Measurements from ENCODE around the gene PALS1. TPM values are rescaled to one million over a fixed set of nuclear protein-coding genes. Genes with fewer than 3 reads are reported as not detected.
A peak's percentile ranks its signal among the peaks of the same experiment; 100 is the strongest.

The PALS1 gene
- total RNA-seq, 1 donor from 2014 or later, result 26.1 TPM

DNA sequence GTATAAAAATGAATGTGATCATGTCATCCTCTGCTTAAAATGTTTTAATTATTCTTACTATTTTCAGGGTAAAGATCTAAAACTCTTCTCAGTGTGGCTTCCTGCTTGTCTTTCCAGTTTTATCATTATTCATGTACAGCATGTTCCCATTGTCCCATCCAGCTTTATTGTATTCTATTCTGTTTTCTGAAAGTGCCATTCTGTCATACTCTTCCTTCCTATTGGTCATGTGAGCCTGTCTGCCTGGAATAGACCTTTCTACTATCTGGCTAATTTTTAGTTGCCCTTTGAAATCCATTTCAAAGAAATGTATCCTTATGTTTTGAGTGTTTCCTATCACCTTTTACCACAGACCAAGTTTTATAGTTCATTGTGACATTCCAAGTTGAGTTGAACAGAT is 34.9 kb downstream of the PALS1 start:
- Mint-ChIP-seq H3K9me3 (no peaks in the 10 kb centered on the region), H3K27me3 (no peaks in the 10 kb centered on the region), H3K36me3 (peaks cover 32% of the 10 kb centered on the region), H3K27ac (no peak overlapping the region), H3K4me1 (ENCODE audit: unreplicated experiment) (peaks cover 6% of the 10 kb centered on the region), H3K4me3 (no peak overlapping the region)
- no peak for TF ChIP-seq CTCF (conservative IDR thresholded peaks at IDR 0.05)
- DNase-seq (ENCODE audit: extremely low spot score, unreplicated experiment), result no peak

GRCh38 chr14:67280506-67280905 is 39.3 kb downstream of the PALS1 start:
- no peak for TF ChIP-seq CTCF (conservative IDR thresholded peaks at IDR 0.05)
- Mint-ChIP-seq H3K9me3 (no peaks in the 10 kb centered on the region), H3K4me1 (ENCODE audit: unreplicated experiment) (peaks cover 6% of the 10 kb centered on the region), H3K27ac (no peak overlapping the region), H3K36me3 (peaks cover 15% of the 10 kb centered on the region), H3K27me3 (no peaks in the 10 kb centered on the region), H3K4me3 (no peak overlapping the region)
- DNase-seq (ENCODE audit: extremely low spot score, unreplicated experiment), result no peak

DNA sequence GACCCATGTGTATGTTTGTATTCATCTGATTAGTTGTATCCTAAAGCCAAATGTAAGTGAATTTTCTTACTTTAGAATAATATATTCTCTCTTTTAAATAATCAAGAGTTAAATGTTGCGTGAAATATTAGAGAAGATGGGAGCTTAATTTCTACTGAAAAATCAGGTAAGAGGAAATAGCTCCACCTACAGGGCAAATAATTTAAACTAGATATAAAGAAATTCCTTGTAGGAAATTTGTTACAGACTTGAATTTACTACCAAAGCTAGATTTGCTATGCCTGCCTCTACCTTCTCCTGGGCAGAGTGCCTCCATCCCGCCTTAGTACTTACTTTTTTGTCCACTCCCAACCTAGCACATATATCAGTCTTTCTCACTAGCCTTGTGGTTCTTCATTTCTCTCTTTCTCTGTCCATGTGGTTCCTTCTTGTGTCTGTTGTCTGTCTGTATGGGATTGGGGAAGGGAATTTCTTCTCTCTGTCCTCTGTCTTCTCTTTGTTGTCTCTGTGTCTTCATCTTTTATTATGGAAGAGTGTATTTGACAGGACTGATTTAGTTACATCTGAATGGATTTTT is 44.7 kb downstream of the PALS1 start:
- no peak for DNase-seq (ENCODE audit: extremely low spot score, unreplicated experiment)
- no peak overlapping the region for H3K4me3 Mint-ChIP-seq
- no peaks in the 10 kb centered on the region for H3K9me3 Mint-ChIP-seq
- H3K27me3 Mint-ChIP-seq, result no peaks in the 10 kb centered on the region
- H3K27ac Mint-ChIP-seq, result no peak overlapping the region
- H3K4me1 Mint-ChIP-seq (ENCODE audit: unreplicated experiment), result no peaks in the 10 kb centered on the region
- TF ChIP-seq CTCF (conservative IDR thresholded peaks at IDR 0.05), result peak; percentile 82
- no peaks in the 10 kb centered on the region for H3K36me3 Mint-ChIP-seq

Other genes with a start within 250 kb of the PALS1 start
- 0.89 TPM in 1 of 2 replicates, not detected in the other for gene GARIN2, start 52.0 kb upstream of the PALS1 start, total RNA-seq (ENCODE audit: low replicate concordance)
- 52.8 and 60.1 TPM in 2 replicates for gene ATP6V1D, start 118.4 kb downstream of the PALS1 start, total RNA-seq (ENCODE audit: low replicate concordance)
- 88.1 and 99.1 TPM in 2 replicates for gene EIF2S1, start 118.9 kb downstream of the PALS1 start, total RNA-seq (ENCODE audit: low replicate concordance)
- gene PLEK2, start 170.7 kb downstream of the PALS1 start, total RNA-seq (ENCODE audit: low replicate concordance), result 1.2 TPM in 1 of 2 replicates, not detected in the other
- 2.1 and 2.7 TPM in 2 replicates for gene TMEM229B, start 247.3 kb downstream of the PALS1 start, total RNA-seq (ENCODE audit: low replicate concordance)

Data from type B pancreatic cell (in vitro differentiated cells).